Esophagus squamous epithelium (tissue), 5 donors: ENCODE data around the gene FSTL4. TPM values are rescaled to one million over a fixed set of nuclear protein-coding genes. Genes with fewer than 3 reads are reported as not detected.

Experiments used
- DNase-seq: peaks from one replicate; lab custom pipeline; 2025; lab: John Stamatoyannopoulos, UW
- H3K27ac ChIP-seq, 4 donors: fragments of 200-600 bp; sonication (generic); one replicate each; pipeline ENCODE4 v1.5.1; 2016 to 2019; ENCODE audit warnings: mild to moderate bottlenecking in 1 of 4
- H3K27me3 ChIP-seq, 4 donors: fragments of 200-600 bp; sonication (generic); 1 replicate in 3 of 4; 2 replicates in 1 of 4; pipeline versions ENCODE4 v1.5.1 to v1.6.0; 2017 to 2021; ENCODE audit warnings: antibody characterized with exemption in 1 of 4
- H3K36me3 ChIP-seq, 3 donors: fragments of 200-600 bp; sonication (generic); one replicate each; pipeline ENCODE4 v1.5.1; 2016 to 2019
- H3K4me1 ChIP-seq, 3 donors: fragments of 200-600 bp; sonication (generic); one replicate each; pipeline ENCODE4 v1.5.1; 2017 to 2019
- H3K4me3 ChIP-seq, 4 donors: fragments of 200-600 bp; sonication (generic); 1 replicate in 3 of 4; 2 replicates in 1 of 4; pipeline ENCODE4 v1.5.1; 2016 to 2019; ENCODE audit warnings: mild to moderate bottlenecking in 2 of 4, moderate library complexity in 1 of 4
- H3K9me3 ChIP-seq, 3 donors: fragments of 200-600 bp; sonication (generic); one replicate each; pipeline ENCODE4 v1.5.1; 2016 to 2019
- CTCF ChIP-seq, 6 experiments: fragments of 450-650 bp in 4 of 6; fragments of 200-600 bp in 2 of 6; sonication (generic) in 2 of 6; IDR thresholded peaks; one replicate each; pipeline ENCODE4 v1.5.1; 2016 to 2019; ENCODE audit warnings: antibody characterized with exemption in 6 of 6, mild to moderate bottlenecking in 4 of 6, moderate library complexity in 4 of 6
- POLR2A ChIP-seq, 4 donors: fragments of 450-650 bp; IDR thresholded peaks; one replicate each; pipeline ENCODE4 v1.6.1; 2017; ENCODE audit warnings: antibody characterized with exemption in 4 of 4, mild to moderate bottlenecking in 4 of 4, moderate library complexity in 3 of 4
- WGBS, 2 donors: methylation state at CpG; one replicate each; pipeline ENCODE4 v1.1.5; 2018; 5-methylcytosine and 5-hydroxymethylcytosine counted together
- intact Hi-C: fragments of 100-400 bp; cut with DNase I; formaldehyde crosslinking; loops from one replicate; pipeline ENCODE4 v1.15.0; 2022
- total RNA-seq, 4 donors: library from RNA; depleted of rRNA; stranded (reverse); fragments of >200 nt; gene quantifications; one replicate each; pipeline ENCODE4 v1.1.0, GENCODE V29; 2016
- donor health status: DM: yes; HTN: yes; CAD: no.

FSTL4 gene
- total RNA-seq, 4 donors from 2014 or later, result 0.53 to 4.1 (median 1.4) TPM

DNA sequence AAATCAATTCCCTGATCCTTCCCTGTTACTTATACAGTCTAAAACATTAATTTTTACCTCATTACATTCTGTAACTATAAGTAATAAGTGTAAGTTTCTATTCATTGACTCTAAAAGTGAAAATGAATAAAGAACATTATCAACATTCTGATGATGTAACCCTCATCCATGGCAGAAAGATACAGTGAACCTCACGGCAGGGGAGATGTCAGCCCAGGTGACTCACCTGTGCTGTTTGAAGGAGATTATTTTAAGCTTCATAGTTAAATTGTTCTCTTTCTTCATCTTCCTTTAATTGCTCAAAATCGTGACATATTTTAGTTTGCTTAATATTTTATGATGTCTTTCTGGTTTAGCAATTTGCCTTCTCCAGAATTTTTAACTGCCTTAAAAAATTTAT is 268.1 kb downstream of the FSTL4 start:
- 37 to 52% methylated on average over 2 of the region's 2 CpGs for whole genome bisulfite sequencing, 2 donors
- DNase-seq, result no peak
- Histone ChIP-seq H3K4me1 (no peaks in the 10 kb centered on the region), H3K4me3 (no peak overlapping the region), H3K27ac (no peak overlapping the region), H3K27me3 (peaks cover 0 to 8% (median 0%) of the 10 kb centered on the region in 4 donors), H3K9me3 (no peaks in the 10 kb centered on the region), H3K36me3 (no peaks in the 10 kb centered on the region)
- intact Hi-C loops, result no loop called here
- TF ChIP-seq POLR2A (IDR thresholded peaks at IDR 0.05), result no peak
- no peak for TF ChIP-seq CTCF (IDR thresholded peaks at IDR 0.05)

GRCh38 chr5:133343196-133343595 is 269.1 kb downstream of the FSTL4 start:
- Histone ChIP-seq H3K9me3 (no peaks in the 10 kb centered on the region), H3K27ac (no peak overlapping the region), H3K4me1 (no peaks in the 10 kb centered on the region), H3K27me3 (peaks cover 0 to 8% (median 0%) of the 10 kb centered on the region in 4 donors), H3K36me3 (no peaks in the 10 kb centered on the region), H3K4me3 (no peak overlapping the region)
- intact Hi-C loops, result no loop called here
- no peak for DNase-seq
- 35 to 66% methylated on average over 5 to 8 of the region's 8 CpGs for WGBS, 2 donors
- TF ChIP-seq CTCF (IDR thresholded peaks at IDR 0.05) (no peak), POLR2A (IDR thresholded peaks at IDR 0.05) (no peak)

GRCh38 chr5:133341915-133342710 is 270.2 kb downstream of the FSTL4 start:
- Histone ChIP-seq H3K9me3 (no peaks in the 10 kb centered on the region), H3K27ac (no peak overlapping the region), H3K4me3 (no peak overlapping the region), H3K27me3 (peaks cover 0 to 2% (median 0%) of the 10 kb centered on the region in 4 donors), H3K36me3 (no peaks in the 10 kb centered on the region), H3K4me1 (no peaks in the 10 kb centered on the region)
- intact Hi-C loops, result no loop called here
- no peak for DNase-seq
- 74 to 78% methylated on average over 5 to 6 of the region's 8 CpGs for WGBS, 2 donors
- no peak for TF ChIP-seq POLR2A (IDR thresholded peaks at IDR 0.05)
- no peak for TF ChIP-seq CTCF (IDR thresholded peaks at IDR 0.05)

- no peak for TF ChIP-seq POLR2A (IDR thresholded peaks at IDR 0.05)
- no peak overlapping the region for H3K4me3 ChIP-seq
- H3K27me3 ChIP-seq, result no peaks in the 10 kb centered on the region
- no peaks in the 10 kb centered on the region for H3K4me1 ChIP-seq
- 64 to 72% methylated on average over 6 of the region's 6 CpGs for WGBS, 2 donors
- H3K9me3 ChIP-seq, result no peaks in the 10 kb centered on the region
- no peaks in the 10 kb centered on the region for H3K36me3 ChIP-seq
- DNase-seq, result no peak
- intact Hi-C loops, result no loop called here
- no peak overlapping the region for H3K27ac ChIP-seq
Observed at GRCh38 chr5:133341296-133341695, 271.0 kb downstream of the FSTL4 start.

- 82% methylated on average over 5 to 6 of the region's 8 CpGs for WGBS, 2 donors
- TF ChIP-seq POLR2A (IDR thresholded peaks at IDR 0.05), result no peak
- TF ChIP-seq CTCF (IDR thresholded peaks at IDR 0.05), result no peak
- Histone ChIP-seq H3K9me3 (no peaks in the 10 kb centered on the region), H3K27me3 (no peaks in the 10 kb centered on the region), H3K4me3 (no peak overlapping the region), H3K27ac (no peak overlapping the region), H3K4me1 (no peaks in the 10 kb centered on the region), H3K36me3 (no peaks in the 10 kb centered on the region)
- intact Hi-C loops, result no loop called here
- no peak for DNase-seq
Observed at GRCh38 chr5:133340822-133341221, 271.5 kb downstream of the FSTL4 start.
